GM19328 (cell line): ENCODE measurements around the gene ADIPOQ.
"Not testable (repeated sequence)": the region's sequence is repeated elsewhere in the genome, so short reads cannot be mapped to it uniquely, and the experiment has no call there.

Source experiments
- ATAC-seq: cut with Tn5 transposase; IDR thresholded peaks from one replicate; pipeline ENCODE4 v1.9.1; 2021; ENCODE audit warnings: mild to moderate bottlenecking, moderate library complexity; ENCODE audit not compliant: unreplicated experiment

ADIPOQ gene

DNA sequence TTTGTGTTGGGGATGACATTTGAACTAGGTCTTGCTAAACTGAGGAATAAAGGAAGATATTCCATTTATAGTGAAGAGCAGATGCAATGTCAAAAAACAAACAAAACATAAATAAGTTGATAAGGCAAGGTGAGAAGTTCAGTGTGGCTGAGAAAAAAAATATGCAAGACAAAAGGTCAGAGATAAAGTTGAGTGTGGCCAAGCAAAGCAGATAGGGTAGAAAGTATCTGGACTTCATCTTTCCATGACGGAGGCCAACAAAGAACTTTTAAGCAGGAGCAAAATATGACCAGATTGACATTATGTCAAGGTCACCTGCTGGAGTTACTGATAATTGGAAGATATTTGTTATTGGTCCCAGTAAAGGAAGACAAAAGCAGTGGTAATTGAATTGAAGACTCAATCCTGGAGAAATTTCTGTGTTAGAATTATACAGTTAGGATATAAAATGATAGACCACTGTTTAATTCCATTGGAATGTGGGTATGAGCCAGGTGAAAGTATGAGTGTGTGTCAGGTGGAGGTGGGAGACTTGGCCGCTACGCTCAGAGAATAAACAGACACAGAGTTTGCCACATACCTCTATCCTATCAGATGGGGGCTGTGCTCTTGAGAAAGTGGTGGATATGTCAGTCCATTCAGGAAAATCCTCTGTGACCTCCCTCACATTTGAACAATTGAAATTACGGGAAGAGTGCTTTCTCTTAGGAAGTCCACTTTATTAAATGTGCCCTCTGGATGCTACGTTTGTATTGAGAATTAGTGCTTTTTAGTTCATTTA is 28.1 kb downstream of the ADIPOQ start:
- no peak for ATAC-seq

DNA sequence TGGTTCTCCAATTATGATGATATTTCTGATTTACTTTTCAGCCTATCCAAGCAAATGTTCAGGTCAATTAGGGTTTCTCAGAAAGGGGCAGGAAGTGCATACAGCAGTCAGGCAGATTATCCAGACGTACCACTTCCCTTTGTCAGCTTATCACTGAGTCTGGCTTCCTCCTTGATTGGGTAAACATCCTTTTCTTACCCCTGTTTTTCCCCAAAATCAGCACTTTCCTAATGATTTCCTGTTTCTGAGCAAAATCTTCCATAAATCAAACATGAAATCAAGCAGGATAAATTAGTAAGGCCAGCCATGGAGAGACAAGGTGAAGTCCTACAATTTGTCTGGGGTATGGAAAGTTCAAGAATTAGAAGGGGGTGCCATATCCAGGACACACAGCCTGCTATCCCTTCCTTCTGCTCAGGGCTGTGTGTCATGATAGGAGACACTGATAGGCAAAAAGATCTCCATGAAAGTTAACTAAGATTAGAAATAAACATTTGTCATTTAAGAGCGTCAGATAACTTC is 29.0 kb downstream of the ADIPOQ start:
- ATAC-seq: no peak

DNA sequence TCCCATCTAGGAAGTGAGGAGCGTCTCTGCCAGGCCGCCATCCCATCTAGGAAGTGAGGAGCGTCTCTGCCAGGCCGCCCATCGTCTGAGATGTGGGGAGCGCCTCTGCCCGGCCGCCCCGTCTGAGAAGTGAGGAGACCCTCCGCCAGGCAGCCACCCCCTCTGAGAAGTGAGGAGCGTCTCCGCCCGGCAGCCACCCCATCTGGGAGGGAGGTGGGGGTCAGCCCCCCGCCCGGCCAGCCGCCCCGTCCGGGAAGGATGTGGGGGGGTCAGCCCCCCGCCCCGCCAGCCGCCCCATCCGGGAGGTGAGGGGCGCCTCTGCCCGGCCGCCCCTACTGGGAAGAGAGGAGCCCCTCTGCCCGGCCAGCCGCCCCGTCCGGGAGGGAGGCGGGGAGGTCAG is 31.3 kb downstream of the ADIPOQ start:
- ATAC-seq: not testable (repeated sequence)

DNA sequence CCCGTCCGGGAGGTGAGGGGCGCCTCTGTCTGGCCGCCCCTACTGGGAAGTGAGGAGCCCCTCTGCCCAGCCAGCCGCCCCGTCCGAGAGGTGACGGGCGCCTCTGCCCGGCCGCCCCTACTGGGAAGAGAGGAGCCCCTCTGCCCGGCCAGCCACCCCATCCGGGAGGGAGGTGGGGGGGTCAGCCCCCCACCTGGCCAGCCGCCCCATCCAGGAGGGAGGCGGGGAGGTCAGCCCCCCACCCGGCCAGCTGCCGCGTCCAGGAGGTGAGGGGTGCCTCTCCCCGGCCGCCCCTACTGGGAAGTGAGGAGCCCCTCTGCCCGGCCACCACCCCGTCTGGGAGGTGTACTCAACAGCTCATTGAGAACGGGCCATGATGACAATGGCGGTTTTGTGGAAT is 31.7 kb downstream of the ADIPOQ start:
- not testable (repeated sequence) for ATAC-seq

DNA sequence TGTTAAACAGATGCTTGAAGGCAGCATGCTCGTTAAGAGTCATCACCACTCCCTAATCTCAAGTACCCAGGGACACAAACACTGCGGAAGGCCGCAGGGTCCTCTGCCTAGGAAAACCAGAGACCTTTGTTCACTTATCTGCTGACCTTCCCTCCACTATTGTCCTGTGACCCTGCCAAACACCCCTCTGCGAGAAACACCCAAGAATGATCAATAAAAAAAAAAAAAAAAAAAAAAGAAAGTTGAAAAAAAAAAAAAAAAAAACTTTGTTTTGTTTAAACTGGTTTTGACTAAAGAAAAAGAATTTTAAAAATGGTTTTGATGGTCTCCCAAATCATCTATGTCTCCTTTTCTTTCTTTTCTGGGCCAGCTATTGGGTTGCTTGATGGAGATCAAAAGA is 32.3 kb downstream of the ADIPOQ start:
- not testable (repeated sequence) for ATAC-seq

DNA sequence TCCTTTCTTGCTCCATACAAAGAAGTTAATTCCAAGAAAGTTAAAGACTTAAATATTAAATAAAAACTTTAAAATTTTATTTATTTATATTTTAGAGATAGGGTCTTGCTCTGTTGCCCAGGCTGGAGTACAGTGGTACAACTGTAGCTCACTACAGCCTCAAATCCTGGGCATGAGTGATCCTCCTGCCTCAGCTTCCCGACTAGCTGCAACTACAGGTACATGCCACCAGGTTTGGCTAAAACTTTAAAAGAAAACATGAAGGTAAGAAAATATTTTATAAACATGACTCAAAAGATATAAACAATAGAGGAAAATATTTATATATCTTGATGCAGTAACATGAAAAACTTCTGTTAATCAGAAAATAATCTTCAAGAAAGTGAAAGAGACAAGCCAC is 33.2 kb downstream of the ADIPOQ start:
- no peak for ATAC-seq

DNA sequence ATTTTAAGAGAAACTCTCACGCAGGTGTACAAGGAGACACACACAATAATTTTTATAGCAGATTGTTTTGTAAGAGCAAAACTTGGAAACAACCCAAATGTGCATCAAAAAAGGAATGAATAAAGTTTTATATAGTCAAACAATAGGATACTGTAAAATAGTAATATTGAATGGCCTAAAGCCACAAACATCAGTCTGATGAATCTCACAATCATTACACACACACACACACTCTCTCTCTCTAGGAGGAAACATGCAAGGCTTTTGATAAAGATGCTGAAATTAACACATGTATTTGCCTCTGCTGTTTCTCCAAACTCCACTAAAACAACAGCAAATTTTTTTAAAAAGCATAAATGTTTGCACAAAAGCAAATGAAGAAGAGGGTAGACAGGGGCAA is 37.3 kb downstream of the ADIPOQ start:
- ATAC-seq: no peak

DNA sequence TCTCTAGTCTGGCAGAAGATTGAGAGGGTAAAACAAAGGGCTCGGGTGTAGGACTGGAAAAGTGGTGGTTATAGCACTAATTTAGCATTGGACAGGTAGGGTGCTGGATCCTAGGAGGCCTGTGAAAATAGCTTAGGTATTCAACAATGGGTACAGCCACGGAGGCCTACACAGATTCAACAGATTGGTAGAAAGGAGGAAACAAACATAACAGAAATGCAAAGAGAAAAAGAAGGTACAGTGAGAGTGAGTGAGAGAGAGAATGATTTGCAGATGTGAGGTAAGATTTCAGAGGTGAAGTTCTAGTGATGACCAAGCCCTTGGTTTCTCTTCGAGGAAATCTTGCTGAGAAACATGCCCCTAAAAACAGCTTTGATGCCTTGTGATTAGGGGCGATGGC is 37.9 kb downstream of the ADIPOQ start:
- no peak for ATAC-seq

DNA sequence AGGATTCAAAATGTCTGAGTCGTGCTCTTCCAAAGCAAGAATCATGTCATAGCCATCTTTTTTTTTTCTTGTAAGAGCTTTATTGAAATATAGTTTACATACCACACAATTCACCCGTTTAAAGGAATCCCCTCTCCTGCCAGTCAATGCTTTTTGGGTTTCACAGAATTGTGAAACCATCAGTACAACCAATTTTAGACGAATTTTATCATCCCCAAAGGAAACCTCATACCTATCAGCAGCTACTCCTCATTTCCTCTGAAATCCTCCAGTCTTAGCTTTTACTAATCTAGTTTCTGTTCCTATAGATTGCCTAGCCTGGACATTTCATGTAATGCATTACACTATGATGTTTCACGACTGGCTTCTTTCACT is 39.6 kb downstream of the ADIPOQ start:
- no peak for ATAC-seq

DNA sequence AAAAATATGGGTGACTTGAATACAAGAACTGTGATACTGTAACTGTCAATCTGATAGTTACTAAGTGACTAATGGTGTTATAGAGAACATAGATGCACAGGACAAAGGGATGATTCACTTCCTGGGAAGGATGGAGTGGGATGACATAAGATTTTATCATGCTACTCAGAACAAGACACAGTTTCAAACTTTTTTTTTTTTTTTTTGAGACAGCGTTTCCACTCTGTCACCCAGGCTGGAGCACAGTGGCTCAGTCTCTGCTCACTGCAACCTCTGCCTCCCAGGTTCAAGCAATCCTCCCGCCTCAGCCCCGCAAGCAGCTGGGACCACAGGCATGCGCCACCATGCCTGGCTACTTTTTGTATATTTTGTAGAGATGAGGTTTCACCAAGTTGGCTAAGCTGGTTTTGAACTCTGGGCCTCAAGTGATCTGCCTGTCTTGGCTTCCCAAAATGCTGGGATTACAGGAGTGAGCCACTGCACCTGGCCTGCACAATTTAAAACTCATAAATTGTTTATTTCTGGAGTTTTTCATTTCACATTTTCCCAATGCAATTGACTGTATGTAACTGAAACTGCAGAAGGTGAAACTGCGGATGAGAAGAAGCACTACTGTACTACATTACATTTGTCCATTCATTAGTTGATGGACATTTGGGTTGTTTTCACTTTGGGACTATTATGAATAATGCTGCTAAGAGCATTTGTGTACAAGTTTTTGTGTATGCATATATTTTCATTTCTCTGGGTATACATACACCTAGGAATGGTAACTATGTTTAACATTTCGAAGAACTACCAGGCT is 40.6 kb downstream of the ADIPOQ start:
- ATAC-seq: no peak

DNA sequence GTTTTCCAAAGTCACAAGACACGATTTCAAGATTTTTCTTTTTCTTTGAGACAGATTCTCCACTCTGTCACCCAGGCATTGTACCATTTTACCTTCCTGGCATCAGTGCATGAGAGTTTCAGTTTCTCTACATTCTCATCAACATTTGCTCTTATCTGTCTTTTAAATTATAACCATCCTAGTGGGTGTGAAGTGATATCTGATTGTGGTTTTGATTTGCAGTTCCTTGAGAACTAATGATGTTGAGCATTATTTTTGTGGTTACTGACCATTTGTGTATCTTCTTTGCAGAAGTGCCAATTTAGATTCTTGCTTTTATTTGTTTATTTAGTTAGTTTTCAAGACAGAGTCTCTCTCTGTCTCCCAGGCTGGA is 41.2 kb downstream of the ADIPOQ start:
- ATAC-seq: no peak

DNA sequence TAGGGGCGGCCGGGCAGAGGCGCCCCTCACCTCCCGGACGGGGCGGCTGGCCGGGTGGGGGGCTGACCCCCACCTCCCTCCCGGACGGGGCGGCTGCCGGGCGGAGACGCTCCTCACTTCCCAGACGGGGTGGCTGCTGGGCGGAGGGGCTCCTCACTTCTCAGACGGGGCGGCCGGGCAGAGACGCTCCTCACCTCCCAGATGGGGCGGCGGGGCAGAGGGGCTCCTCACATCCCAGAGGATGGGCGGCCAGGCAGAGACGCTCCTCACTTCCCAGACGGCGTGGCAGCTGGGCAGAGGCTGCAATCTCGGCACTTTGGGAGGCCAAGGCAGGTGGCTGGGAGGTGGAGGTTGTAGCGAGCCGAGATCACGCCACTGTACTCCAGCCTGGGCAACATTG is 42.4 kb downstream of the ADIPOQ start:
- ATAC-seq: not testable (repeated sequence)

DNA sequence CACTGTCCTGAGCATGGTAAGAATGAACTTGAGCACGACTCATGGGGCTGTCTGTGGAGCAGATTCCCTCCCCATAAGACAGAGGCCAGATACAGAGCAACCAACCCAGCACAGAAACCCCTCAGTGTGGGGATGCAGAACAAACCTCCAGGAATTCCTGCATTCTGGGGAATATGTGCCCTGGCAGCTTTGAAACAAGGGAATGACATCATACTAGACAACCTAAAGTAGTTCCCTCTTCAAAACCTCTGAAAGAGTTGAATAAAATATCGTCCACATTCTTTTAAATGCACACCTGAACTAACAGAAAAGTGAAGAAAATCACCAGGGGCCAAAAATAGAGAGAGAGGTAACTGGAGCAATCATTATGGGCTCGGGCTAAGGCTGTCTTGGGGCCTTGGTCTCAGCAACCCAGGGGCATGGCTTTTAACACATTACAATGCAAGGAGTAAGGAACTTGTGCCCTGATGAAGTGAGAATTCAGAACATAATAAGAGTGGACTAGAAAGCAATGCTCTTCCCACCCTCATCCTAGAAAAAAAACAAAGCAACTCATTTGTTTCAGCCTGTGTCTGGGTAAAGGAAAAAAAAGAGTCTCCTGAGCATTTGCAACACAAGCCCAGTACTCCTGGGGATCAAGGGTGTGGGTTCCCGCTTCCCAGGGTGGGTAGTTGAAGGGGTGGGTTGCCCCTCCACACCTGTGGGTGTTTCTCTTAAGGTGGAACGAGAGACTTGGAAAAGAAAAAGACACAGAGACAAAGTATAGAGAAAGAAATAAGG is 43.9 kb downstream of the ADIPOQ start:
- no peak for ATAC-seq

DNA sequence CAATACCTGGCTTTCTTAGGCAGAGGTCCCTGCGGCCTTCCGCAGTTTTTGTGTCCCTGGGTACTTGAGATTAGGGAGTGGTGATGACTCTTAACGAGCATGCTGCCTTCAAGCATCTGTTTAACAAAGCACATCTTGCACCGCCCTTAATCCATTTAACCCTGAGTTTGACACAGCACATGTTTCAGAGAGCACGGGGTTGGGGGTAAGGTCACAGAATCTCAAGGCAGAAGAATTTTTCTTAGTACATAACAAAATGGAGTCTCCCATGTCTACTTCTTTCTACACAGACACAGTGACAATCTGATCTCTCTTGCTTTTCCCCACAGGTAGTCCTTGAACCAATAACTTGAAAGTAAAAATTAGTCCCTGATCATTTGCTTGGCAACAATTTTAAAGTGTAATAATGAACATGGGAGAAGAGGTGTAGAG is 45.0 kb downstream of the ADIPOQ start:
- ATAC-seq: not testable (repeated sequence)

DNA sequence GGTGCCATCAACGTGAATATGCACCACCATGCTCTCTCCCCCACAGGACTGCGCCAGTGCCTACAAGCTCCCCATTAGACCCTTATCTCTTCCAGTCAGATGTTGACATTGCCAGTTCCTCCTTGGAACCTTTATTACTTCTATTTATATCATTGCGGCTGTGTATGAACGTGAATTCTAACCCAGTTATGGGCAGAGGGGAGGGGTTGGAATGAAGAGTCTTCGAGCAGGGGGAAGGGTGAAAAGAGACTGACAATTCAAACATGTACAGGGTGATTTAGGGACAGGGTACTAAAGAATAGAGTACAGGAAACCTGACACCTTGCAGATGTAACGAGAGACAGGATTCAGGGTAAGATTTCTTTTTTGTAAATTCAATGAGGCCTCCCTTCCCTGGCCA is 46.1 kb downstream of the ADIPOQ start:
- ATAC-seq: no peak

DNA sequence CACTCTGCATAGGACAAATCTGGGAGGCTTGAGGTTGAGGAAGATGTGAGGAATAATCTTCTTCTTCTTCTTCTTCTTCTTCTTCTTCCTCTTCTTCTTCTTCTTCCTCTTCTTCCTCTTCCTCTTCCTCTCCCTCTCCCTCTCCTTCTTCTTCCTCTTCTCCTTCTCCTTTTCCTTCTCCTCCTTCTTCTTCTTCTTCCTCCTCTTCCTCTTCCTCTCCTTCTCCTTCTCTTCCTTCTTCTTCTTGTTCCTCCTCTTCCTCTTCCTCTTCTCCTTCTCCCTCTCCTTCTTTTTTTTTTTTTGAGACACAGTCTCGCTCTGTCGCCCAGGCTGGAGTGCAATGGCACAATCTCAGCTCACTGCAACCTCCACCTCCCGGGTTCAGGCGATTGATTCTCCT is 47.2 kb downstream of the ADIPOQ start:
- not testable (repeated sequence) for ATAC-seq

DNA sequence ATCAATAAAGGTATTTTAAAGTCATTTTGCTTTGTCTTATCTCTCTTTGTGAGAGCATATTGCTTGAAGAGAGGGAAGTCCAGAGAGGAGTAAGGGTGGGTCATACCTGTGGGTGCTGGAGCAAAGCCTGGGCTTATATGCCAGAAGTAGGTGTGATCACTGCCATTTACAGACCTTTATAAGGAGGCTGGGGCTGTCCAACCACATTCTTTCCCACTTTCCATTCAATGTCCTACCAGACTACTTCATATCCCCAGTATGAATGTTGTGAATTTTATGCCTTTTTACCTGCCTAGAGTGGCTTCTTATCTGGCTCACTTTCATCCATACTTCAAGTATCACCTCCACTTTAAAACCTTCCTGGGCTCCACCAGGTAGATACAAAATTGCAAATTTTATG is 48.4 kb downstream of the ADIPOQ start:
- ATAC-seq: no peak

DNA sequence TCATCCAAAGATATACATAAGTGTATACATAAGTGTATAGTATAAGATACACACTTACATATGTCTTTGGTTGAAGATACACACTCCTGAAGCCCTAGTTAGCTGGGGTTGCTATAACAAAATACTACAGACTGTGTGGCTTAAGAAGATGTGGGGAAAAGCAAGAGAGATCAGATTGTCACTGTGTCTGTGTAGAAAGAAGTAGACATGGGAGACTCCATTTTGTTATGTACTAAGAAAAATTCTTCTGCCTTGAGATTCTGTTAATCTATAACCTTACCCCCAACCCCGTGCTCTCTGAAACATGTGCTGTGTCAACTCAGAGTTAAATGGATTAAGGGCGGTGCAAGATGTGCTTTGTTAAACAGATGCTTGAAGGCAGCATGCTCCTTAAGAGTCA is 50.6 kb downstream of the ADIPOQ start:
- ATAC-seq: not testable (repeated sequence)

DNA sequence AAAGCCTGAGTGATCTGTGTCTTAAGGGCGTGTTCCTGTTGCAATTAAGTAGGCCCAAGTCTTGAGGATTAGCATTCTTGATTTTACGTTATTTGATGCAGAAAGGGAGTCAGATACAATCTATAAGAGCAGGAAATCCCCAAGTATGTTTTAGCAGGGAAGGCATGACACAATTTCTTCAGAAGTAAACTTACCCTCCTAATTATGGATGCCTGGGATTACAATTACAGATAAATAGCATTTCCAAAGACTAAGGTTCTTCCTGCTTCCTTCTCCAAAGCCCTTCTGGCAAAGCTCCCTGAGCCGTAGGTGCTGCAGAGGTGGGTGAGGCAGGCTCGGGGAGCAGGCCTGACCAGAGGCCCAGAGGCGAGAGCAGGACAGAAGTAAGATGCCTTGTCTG is 52.9 kb downstream of the ADIPOQ start:
- ATAC-seq: no peak

DNA sequence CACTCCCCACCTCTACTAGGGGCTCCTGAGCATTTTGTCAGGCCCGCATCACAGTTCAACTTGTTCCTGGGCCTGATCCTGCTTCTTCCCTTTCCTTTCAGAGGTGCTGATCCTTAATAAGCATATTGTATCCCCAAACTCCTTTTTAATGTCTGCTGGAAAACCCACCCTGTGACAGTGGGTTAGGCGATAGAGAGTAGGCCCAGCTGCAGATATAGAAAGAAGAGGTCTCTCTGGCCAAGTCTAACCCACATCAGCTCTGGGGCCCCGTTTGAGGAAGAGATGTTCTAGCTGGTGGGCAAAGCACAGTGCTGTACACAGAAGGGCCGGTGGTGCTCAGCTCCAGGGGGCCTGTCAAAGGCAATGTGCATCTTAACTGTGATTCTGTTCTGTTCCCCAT is 53.5 kb downstream of the ADIPOQ start:
- ATAC-seq: no peak

DNA sequence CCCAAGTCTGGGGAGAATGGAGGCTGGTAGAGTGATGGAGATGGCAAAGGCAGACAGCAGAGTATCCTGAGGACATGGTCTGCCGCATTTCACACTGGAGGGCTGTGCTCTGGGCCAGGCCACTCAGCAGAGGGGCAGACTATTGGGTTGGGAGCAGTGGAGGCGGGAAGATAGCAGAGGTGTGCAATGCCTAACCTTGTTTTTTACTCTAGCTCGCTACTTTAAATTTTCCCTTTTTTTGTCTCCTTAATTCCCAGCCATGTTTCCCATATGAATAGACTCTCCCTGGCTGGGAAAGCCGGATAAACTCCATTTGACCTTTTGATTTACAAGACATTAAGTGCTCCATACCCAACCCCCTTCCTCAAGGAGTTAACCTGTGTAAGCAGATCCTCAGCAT is 54.4 kb downstream of the ADIPOQ start:
- no peak for ATAC-seq
